Osteocyte (in vitro differentiated cells): ENCODE results near the gene JAM3. TPM values are rescaled to one million over a fixed set of nuclear protein-coding genes. Genes with fewer than 3 reads are reported as not detected.

Source experiments
- DNase-seq: peaks from one replicate; pipeline ENCODE4 v3.0.0; 2021; ENCODE audit warnings: mixed read lengths; ENCODE audit not compliant: unreplicated experiment; ENCODE audit errors: extremely low spot score
- H3K27ac Mint-ChIP-seq: one replicate; pipeline ENCODE4 v1.8.0; 2021; ENCODE audit warnings: mild to moderate bottlenecking, mixed read lengths; ENCODE audit not compliant: unreplicated experiment
- H3K27me3 Mint-ChIP-seq: one replicate; pipeline ENCODE4 v1.8.0; 2021; ENCODE audit warnings: mixed read lengths; ENCODE audit not compliant: unreplicated experiment
- H3K36me3 Mint-ChIP-seq: one replicate; pipeline ENCODE4 v1.8.0; 2021; ENCODE audit warnings: mixed read lengths; ENCODE audit not compliant: unreplicated experiment
- H3K4me1 Mint-ChIP-seq: one replicate; pipeline ENCODE4 v1.8.0; 2021; ENCODE audit warnings: mixed read lengths; ENCODE audit not compliant: unreplicated experiment
- H3K4me3 Mint-ChIP-seq: one replicate; pipeline ENCODE4 v1.8.0; 2021; ENCODE audit warnings: mild to moderate bottlenecking, moderate library complexity, mixed read lengths; ENCODE audit not compliant: unreplicated experiment
- H3K9me3 Mint-ChIP-seq: one replicate; pipeline ENCODE4 v1.8.0; 2021; ENCODE audit warnings: mixed read lengths; ENCODE audit not compliant: unreplicated experiment
- total RNA-seq: library from RNA; stranded (reverse); gene quantifications from 2 replicates; pipeline ENCODE4 v1.2.1, GENCODE V29; 2021
- TF ChIP-seq, protein P1 (sequence below): fragments of 200-600 bp; sonication (generic); IDR thresholded peaks from 2 replicates; pipeline ENCODE4 v1.5.0; 2021; ENCODE audit warnings: antibody characterized with exemption, mild to moderate bottlenecking, moderate library complexity

Gene JAM3
- total RNA-seq, 1 donor from 2014 or later, result 177 TPM

DNA sequence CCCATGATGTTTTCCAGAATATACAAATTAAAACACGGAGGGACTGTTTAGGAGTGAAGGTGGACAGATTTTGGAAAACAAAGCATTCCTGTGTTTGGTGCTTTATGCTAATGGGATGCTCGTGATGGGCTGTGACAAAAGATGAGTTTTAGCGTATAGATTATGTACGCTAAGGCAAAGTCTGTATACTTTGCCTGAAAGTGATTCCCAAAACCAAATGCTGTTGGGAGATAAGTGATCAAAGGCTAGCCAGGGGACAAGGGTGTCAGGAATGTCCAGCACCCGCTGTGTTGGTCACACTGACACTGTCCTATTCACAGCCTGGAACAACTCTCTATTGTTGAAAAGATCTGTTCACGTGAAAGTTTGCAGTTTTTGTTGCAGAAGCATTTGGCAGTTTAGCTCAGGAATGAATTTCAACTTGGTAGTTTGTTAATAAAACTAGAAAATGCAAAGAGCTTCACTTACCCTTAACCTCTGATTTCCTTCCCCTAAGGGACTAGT, 1.5 kb downstream of the JAM3 start:
- Mint-ChIP-seq H3K27me3 (peaks cover 25% of the 10 kb centered on the region), H3K9me3 (no peaks in the 10 kb centered on the region), H3K36me3 (no peaks in the 10 kb centered on the region), H3K27ac (peak overlapping the region; percentile 83), H3K4me3 (peak overlapping the region; percentile 80), H3K4me1 (peaks cover 60% of the 10 kb centered on the region)
- no peak for DNase-seq
- TF ChIP-seq, protein P1, sequence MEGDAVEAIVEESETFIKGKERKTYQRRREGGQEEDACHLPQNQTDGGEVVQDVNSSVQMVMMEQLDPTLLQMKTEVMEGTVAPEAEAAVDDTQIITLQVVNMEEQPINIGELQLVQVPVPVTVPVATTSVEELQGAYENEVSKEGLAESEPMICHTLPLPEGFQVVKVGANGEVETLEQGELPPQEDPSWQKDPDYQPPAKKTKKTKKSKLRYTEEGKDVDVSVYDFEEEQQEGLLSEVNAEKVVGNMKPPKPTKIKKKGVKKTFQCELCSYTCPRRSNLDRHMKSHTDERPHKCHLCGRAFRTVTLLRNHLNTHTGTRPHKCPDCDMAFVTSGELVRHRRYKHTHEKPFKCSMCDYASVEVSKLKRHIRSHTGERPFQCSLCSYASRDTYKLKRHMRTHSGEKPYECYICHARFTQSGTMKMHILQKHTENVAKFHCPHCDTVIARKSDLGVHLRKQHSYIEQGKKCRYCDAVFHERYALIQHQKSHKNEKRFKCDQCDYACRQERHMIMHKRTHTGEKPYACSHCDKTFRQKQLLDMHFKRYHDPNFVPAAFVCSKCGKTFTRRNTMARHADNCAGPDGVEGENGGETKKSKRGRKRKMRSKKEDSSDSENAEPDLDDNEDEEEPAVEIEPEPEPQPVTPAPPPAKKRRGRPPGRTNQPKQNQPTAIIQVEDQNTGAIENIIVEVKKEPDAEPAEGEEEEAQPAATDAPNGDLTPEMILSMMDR, result no peak

DNA sequence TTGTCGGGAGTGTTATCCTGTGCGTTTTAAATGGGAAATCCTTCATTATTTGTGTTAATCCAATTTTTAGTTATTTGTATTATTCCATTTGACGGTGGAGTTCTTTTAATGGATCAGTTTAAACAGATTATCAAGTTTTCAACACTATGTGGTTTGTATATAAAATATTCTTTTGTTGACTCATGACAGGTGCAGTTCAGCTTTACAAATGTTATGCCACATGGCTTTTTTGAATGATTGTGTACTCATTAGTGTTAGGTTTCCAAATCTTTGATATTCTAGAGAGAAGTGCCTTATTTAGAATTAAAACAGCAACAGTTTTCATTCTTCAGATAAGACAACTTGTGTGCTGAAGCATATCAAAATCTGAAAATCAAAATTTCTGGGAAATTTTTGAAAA, 2.4 kb downstream of the JAM3 start:
- H3K27ac Mint-ChIP-seq, result peak overlapping the region; percentile 15
- H3K4me3 Mint-ChIP-seq, result peak overlapping the region; percentile 80
- no peaks in the 10 kb centered on the region for H3K36me3 Mint-ChIP-seq
- no peak for DNase-seq
- TF ChIP-seq, protein P1, result no peak
- H3K27me3 Mint-ChIP-seq, result peaks cover 17% of the 10 kb centered on the region
- H3K9me3 Mint-ChIP-seq, result no peaks in the 10 kb centered on the region
- H3K4me1 Mint-ChIP-seq, result peaks cover 66% of the 10 kb centered on the region

- Mint-ChIP-seq H3K9me3 (no peaks in the 10 kb centered on the region), H3K27ac (peak overlapping the region; percentile 38), H3K27me3 (peaks cover 11% of the 10 kb centered on the region), H3K36me3 (no peaks in the 10 kb centered on the region), H3K4me3 (no peak overlapping the region), H3K4me1 (peaks cover 68% of the 10 kb centered on the region)
- no peak for DNase-seq
- TF ChIP-seq, protein P1, result peak; percentile 45
Observed at GRCh38 chr11:134071766-134072402, 3.0 kb downstream of the JAM3 start.

- no peak overlapping the region for H3K4me3 Mint-ChIP-seq
- H3K27me3 Mint-ChIP-seq, result peaks cover 2% of the 10 kb centered on the region
- H3K36me3 Mint-ChIP-seq, result no peaks in the 10 kb centered on the region
- peak overlapping the region; percentile 57 for H3K27ac Mint-ChIP-seq
- H3K9me3 Mint-ChIP-seq, result no peaks in the 10 kb centered on the region
- peaks cover 68% of the 10 kb centered on the region for H3K4me1 Mint-ChIP-seq
- no peak for DNase-seq
- TF ChIP-seq, protein P1, result no peak
Observed at GRCh38 chr11:134072844-134073243, 4.0 kb downstream of the JAM3 start.

GRCh38 chr11:134074346-134074745, 5.5 kb downstream of the JAM3 start:
- H3K4me1 Mint-ChIP-seq, result peaks cover 77% of the 10 kb centered on the region
- H3K27me3 Mint-ChIP-seq, result no peaks in the 10 kb centered on the region
- no peaks in the 10 kb centered on the region for H3K9me3 Mint-ChIP-seq
- peak overlapping the region; percentile 80 for H3K27ac Mint-ChIP-seq
- TF ChIP-seq, protein P1, result no peak
- H3K4me3 Mint-ChIP-seq, result peak overlapping the region; percentile 20
- DNase-seq, result no peak
- H3K36me3 Mint-ChIP-seq, result peaks cover 4% of the 10 kb centered on the region
